IMR-90 (cell line): ENCODE results near the gene ZCCHC17. TPM values are rescaled to one million over a fixed set of nuclear protein-coding genes. Genes with fewer than 3 reads are reported as not detected.

ENCODE experiments used
- ATAC-seq: fragments of 200-7000 bp; cut with Tn5 transposase; 2 replicates; pipeline ENCODE4 v1.9.1; 2020; ENCODE audit warnings: low read depth, mild to moderate bottlenecking, moderate library complexity
- BruUV-seq: library from RNA; stranded (reverse); fragments of 400-500 nt; replicated peaks from 2 replicates; lab custom pipeline; 2021; lab: Mats Ljungman, UMichigan
- CTCF ChIA-PET: fragments of 300-600 bp; formaldehyde crosslinking; extraction: SDS; loops from one replicate; lab custom pipeline; 2021; ENCODE audit warnings: antibody characterized with exemption; lab: Yijun Ruan, JAX
- POLR2A ChIA-PET: fragments of 300-600 bp; sonication (Branson Sonifier 250); formaldehyde crosslinking; loops from one replicate; lab custom pipeline; 2022; ENCODE audit warnings: antibody characterized with exemption; ENCODE audit not compliant: unreplicated experiment; lab: Charles Lee
- DNase-seq: peaks from one replicate; pipeline ENCODE4 v3.0.0; 2013
- H2AFZ ChIP-seq: replicated peaks from 2 replicates; pipeline ENCODE3; 2013; ENCODE audit warnings: low read length, mild to moderate bottlenecking; ENCODE audit not compliant: poor library complexity
- H2AK5ac ChIP-seq: 2 replicates; pipeline ENCODE4 v1.6.1; 2013; ENCODE audit warnings: low read depth, low read length, inconsistent platforms
- H2AK9ac ChIP-seq: replicated peaks from 2 replicates; pipeline ENCODE3; 2013; ENCODE audit warnings: mild to moderate bottlenecking, low read depth, low read length, moderate library complexity; ENCODE audit not compliant: poor library complexity
- H2BK120ac ChIP-seq: 2 replicates; pipeline ENCODE4 v1.6.1; 2013; ENCODE audit warnings: low read depth, low read length, inconsistent platforms
- H2BK15ac ChIP-seq: 3 replicates; pipeline ENCODE4 v1.6.1; 2013; ENCODE audit warnings: low read depth, low read length, inconsistent platforms
- H2BK20ac ChIP-seq: 2 replicates; pipeline ENCODE4 v1.6.1; 2013; ENCODE audit warnings: low read depth, mild to moderate bottlenecking, inconsistent platforms, low read length, moderate library complexity
- H2BK5ac ChIP-seq: 2 replicates; pipeline ENCODE4 v1.6.1; 2013; ENCODE audit warnings: mild to moderate bottlenecking, low read depth, low read length, inconsistent platforms; ENCODE audit not compliant: poor library complexity, severe bottlenecking
- H3K14ac ChIP-seq: replicated peaks from 2 replicates; pipeline ENCODE4 v1.6.1; 2013; ENCODE audit warnings: low read depth, low read length, inconsistent platforms
- H3K18ac ChIP-seq: 2 replicates; pipeline ENCODE4 v1.6.1; 2013; ENCODE audit warnings: low read depth, low read length, control low read depth
- H3K23ac ChIP-seq: 2 replicates; pipeline ENCODE4 v1.6.1; 2013; ENCODE audit warnings: low read depth, low read length, inconsistent platforms
- H3K27ac ChIP-seq: 2 replicates; pipeline ENCODE4 v1.5.1; 2013; ENCODE audit warnings: mild to moderate bottlenecking, control low read depth, low read length; ENCODE audit not compliant: insufficient read depth
- H3K27me3 ChIP-seq: 2 replicates; pipeline ENCODE4 v1.6.1; 2013; ENCODE audit warnings: low read length; ENCODE audit not compliant: control insufficient read depth, insufficient read depth
- H3K36me3 ChIP-seq: 2 replicates; pipeline ENCODE4 v1.6.1; 2013; ENCODE audit warnings: low read length, mixed read lengths; ENCODE audit not compliant: control insufficient read depth, insufficient read depth
- H3K4ac ChIP-seq: 2 replicates; pipeline ENCODE4 v1.6.1; 2013; ENCODE audit warnings: low read depth, low read length, inconsistent platforms
- H3K4me1 ChIP-seq: 2 replicates; pipeline ENCODE4 v1.6.1; 2013; ENCODE audit warnings: low read length, mixed read lengths; ENCODE audit not compliant: control insufficient read depth, insufficient read depth
- H3K4me2 ChIP-seq: 2 replicates; pipeline ENCODE4 v1.6.1; 2013; ENCODE audit warnings: low read depth, mild to moderate bottlenecking, control low read depth, low read length, moderate library complexity
- H3K4me3 ChIP-seq: 2 replicates; pipeline ENCODE4 v1.5.1; 2013; ENCODE audit warnings: low read depth, mild to moderate bottlenecking, control low read depth, low read length, moderate library complexity; ENCODE audit not compliant: insufficient read depth
- H3K56ac ChIP-seq: 2 replicates; pipeline ENCODE4 v1.6.1; 2013; ENCODE audit warnings: low read length, inconsistent platforms; ENCODE audit not compliant: insufficient read depth; ENCODE audit errors: extremely low read depth
- H3K79me1 ChIP-seq, 2 experiments: 2 replicates each; pipeline ENCODE4 v1.6.1; 2013; ENCODE audit warnings: low read length in 2 of 2, inconsistent platforms in 1 of 2, low read depth in 1 of 2
- H3K9ac ChIP-seq: 2 replicates; pipeline ENCODE4 v1.6.1; 2013; ENCODE audit warnings: low read depth, low read length, control low read depth
- H3K9me1 ChIP-seq: 2 replicates; pipeline ENCODE4 v1.6.1; 2013; ENCODE audit warnings: low read length, inconsistent platforms; ENCODE audit not compliant: insufficient read depth
- H3K9me3 ChIP-seq: 2 replicates; pipeline ENCODE4 v1.6.1; 2013; ENCODE audit warnings: low read length; ENCODE audit not compliant: control insufficient read depth, insufficient read depth
- H4K20me1 ChIP-seq: 2 replicates; pipeline ENCODE4 v1.6.1; 2013; ENCODE audit warnings: low read length, inconsistent platforms; ENCODE audit not compliant: insufficient read depth
- H4K5ac ChIP-seq: 2 replicates; pipeline ENCODE4 v1.6.1; 2013; ENCODE audit warnings: mild to moderate bottlenecking, low read depth, low read length, control low read depth
- H4K8ac ChIP-seq, 2 experiments: 2 replicates each; pipeline ENCODE4 v1.6.1; 2013; ENCODE audit warnings: low read depth in 2 of 2, low read length in 2 of 2, control low read depth in 1 of 2, inconsistent platforms in 1 of 2
- H4K91ac ChIP-seq: 2 replicates; pipeline ENCODE4 v1.6.1; 2013; ENCODE audit warnings: low read depth, low read length, inconsistent platforms; ENCODE audit not compliant: insufficient read depth
- BHLHE40 ChIP-seq: fragments of 150-350 bp; IDR thresholded peaks from 2 replicates; pipeline ENCODE4 v1.6.1; 2016; ENCODE audit warnings: mild to moderate bottlenecking, low read depth, low read length
- ELK1 ChIP-seq: fragments of 150-350 bp; IDR thresholded peaks from 2 replicates; pipeline ENCODE4 v1.6.1; 2016; ENCODE audit warnings: low read depth, mild to moderate bottlenecking, low read length, moderate library complexity, borderline replicate concordance
- POLR2A ChIP-seq: IDR thresholded peaks from 2 replicates; pipeline ENCODE4 v1.6.1; 2012; ENCODE audit warnings: mild to moderate bottlenecking, low read depth, low read length
- RCOR1 ChIP-seq: IDR thresholded peaks from 2 replicates; pipeline ENCODE4 v1.6.1; 2012; ENCODE audit warnings: mild to moderate bottlenecking, low read length, improper control_type of control experiment; ENCODE audit not compliant: insufficient replicate concordance
- WGBS, 2 experiments: methylation state at CpG; one replicate each; pipeline versions ENCODE4 v1.1.5 to v1.1.7; 2013; ENCODE audit warnings: missing lambda C conversion rate in 2 of 2; ENCODE audit not compliant: insufficient read length in 1 of 2; ENCODE audit errors: extremely low coverage in 2 of 2; 5-methylcytosine and 5-hydroxymethylcytosine counted together
- dilution Hi-C: fragments of 300-500 bp; cut with HindIII; formaldehyde crosslinking; loops from one replicate; pipeline ENCODE4 v1.14.3; 2018; ENCODE audit warnings: low sequenced_read_pairs; ENCODE audit not compliant: unreplicated experiment
- in situ Hi-C: fragments of 300-500 bp; cut with MboI; formaldehyde crosslinking; loops from 3 replicates; pipeline ENCODE4 v1.14.3; 2019; ENCODE audit warnings: low sequenced_read_pairs, inconsistent platforms, mixed read lengths
- intact Hi-C: fragments of 100-400 bp; cut with micrococcal nuclease; formaldehyde crosslinking; loops from 2 replicates; pipeline ENCODE4 v1.10.0; 2022
- polyA plus RNA-seq, 3 experiments: library from polyadenylated mRNA; depleted of rRNA; stranded (reverse); fragments of >200 nt; gene quantifications; 2 replicates each; pipeline ENCODE4 v1.2.3, GENCODE V29; 2012; ENCODE audit warnings: low replicate concordance in 1 of 3
- total RNA-seq: library from RNA; depleted of rRNA; stranded (reverse); fragments of >200 nt; gene quantifications from 2 replicates; pipeline ENCODE4 v1.2.3, GENCODE V29; 2012

The ZCCHC17 gene
- total and polyA plus RNA-seq, 2 of the 4 experiments (the other 2 are of a cell fraction), result 48.4 to 48.9 TPM

- no peak overlapping the region for H2AFZ ChIP-seq
- H4K5ac ChIP-seq, result no peak overlapping the region
- H2AK9ac ChIP-seq, result no peak overlapping the region
- peaks cover 8% of the 10 kb centered on the region for H4K20me1 ChIP-seq
- H3K27ac ChIP-seq, result no peak overlapping the region
- H3K4me3 ChIP-seq, result no peak overlapping the region
- WGBS, 2 experiments, result no CpG with 5 or more reads among the region's 4 CpGs
- H3K18ac ChIP-seq, result no peak overlapping the region
- H3K23ac ChIP-seq, result no peak overlapping the region
- no peak overlapping the region for H2BK15ac ChIP-seq
- H4K8ac ChIP-seq, result no peak overlapping the region
- H3K4me1 ChIP-seq, result no peaks in the 10 kb centered on the region
- H4K91ac ChIP-seq, result no peak overlapping the region
- in situ Hi-C loops, result no loop called here
- H2BK20ac ChIP-seq, result no peak overlapping the region
- no peak overlapping the region for H3K4ac ChIP-seq
- TF ChIP-seq RCOR1, result no peak
- TF ChIP-seq ELK1, result no peak
- TF ChIP-seq POLR2A, result no peak
- no peak for TF ChIP-seq BHLHE40
- ChIA-PET POLR2A (no interaction called here), CTCF (no interaction called here)
- DNase-seq (peak; percentile 2), ATAC-seq (no peak)
- no peaks in the 10 kb centered on the region for H3K9me1 ChIP-seq
- H3K27me3 ChIP-seq, result no peaks in the 10 kb centered on the region
- peaks cover 27 to 31% of the 10 kb centered on the region in 2 experiments for H3K79me1 ChIP-seq
- H3K4me2 ChIP-seq, result no peak overlapping the region
- H2BK120ac ChIP-seq, result no peak overlapping the region
- no peak overlapping the region for H3K56ac ChIP-seq
- H3K36me3 ChIP-seq, result peaks cover 20% of the 10 kb centered on the region
- no TSS peak for BruUV-seq
- dilution Hi-C loops, result no loop called here
- H3K9ac ChIP-seq, result no peak overlapping the region
- no peaks in the 10 kb centered on the region for H3K9me3 ChIP-seq
- no peak overlapping the region for H2BK5ac ChIP-seq
- intact Hi-C loops, result no loop called here
- H3K14ac ChIP-seq, result no peak overlapping the region
- no peak overlapping the region for H2AK5ac ChIP-seq
Measured at GRCh38 chr1:31310198-31310597, 13.4 kb downstream of the ZCCHC17 start.
